Measurements from ENCODE around the gene FJX1.

The FJX1 gene

GRCh38 chr11:35662061-35662648 lies 43.9 kb downstream of the FJX1 start (continued):
- TF ChIP-seq ZNF18 (tag by site-specific recombination; IDR thresholded peaks at IDR 0.05): no peak
- no peak for TF ChIP-seq ZNF629 (tag by site-specific recombination; IDR thresholded peaks at IDR 0.05)
- peak; percentile 12; the same call in 1 of the 2 replicates for TF ChIP-seq ZNF335 (tag by site-specific recombination; conservative IDR thresholded peaks at IDR 0.05)
- no peak for TF ChIP-seq ZNF558 (tag by site-specific recombination; IDR thresholded peaks at IDR 0.05)
- no peak for TF ChIP-seq ZBTB20 (tag by site-specific recombination; IDR thresholded peaks at IDR 0.05)
- TF ChIP-seq, protein P1, sequence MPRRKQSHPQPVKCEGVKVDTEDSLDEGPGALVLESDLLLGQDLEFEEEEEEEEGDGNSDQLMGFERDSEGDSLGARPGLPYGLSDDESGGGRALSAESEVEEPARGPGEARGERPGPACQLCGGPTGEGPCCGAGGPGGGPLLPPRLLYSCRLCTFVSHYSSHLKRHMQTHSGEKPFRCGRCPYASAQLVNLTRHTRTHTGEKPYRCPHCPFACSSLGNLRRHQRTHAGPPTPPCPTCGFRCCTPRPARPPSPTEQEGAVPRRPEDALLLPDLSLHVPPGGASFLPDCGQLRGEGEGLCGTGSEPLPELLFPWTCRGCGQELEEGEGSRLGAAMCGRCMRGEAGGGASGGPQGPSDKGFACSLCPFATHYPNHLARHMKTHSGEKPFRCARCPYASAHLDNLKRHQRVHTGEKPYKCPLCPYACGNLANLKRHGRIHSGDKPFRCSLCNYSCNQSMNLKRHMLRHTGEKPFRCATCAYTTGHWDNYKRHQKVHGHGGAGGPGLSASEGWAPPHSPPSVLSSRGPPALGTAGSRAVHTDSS (tag by site-specific recombination; IDR thresholded peaks at IDR 0.05): peak; percentile 67
- TF ChIP-seq ZSCAN16 (tag by site-specific recombination; IDR thresholded peaks at IDR 0.05): no peak
- no peak for TF ChIP-seq HIC1 (tag by site-specific recombination; IDR thresholded peaks at IDR 0.05)
- peak; percentile 53; the same call in 1 of the 2 replicates for TF ChIP-seq ZNF394 (tag by site-specific recombination; IDR thresholded peaks at IDR 0.05; ENCODE audit: borderline replicate concordance)
- no peak for TF ChIP-seq KLF7 (tag by site-specific recombination; IDR thresholded peaks at IDR 0.05; ENCODE audit: borderline replicate concordance)
- peak; percentile 92 for TF ChIP-seq ZNF600 (tag by site-specific recombination; IDR thresholded peaks at IDR 0.05)
- TF ChIP-seq ZNF623 (tag by site-specific recombination; IDR thresholded peaks at IDR 0.05): no peak
- no peak for TF ChIP-seq ZNF23 (tag by site-specific recombination; IDR thresholded peaks at IDR 0.05; ENCODE audit: borderline replicate concordance)
- TF ChIP-seq ZNF174 (tag by site-specific recombination; IDR thresholded peaks at IDR 0.05): no peak
- no peak for TF ChIP-seq KLF9 (tag by site-specific recombination; IDR thresholded peaks at IDR 0.05; ENCODE audit: low read depth)
- TF ChIP-seq MZF1 (tag by site-specific recombination; IDR thresholded peaks at IDR 0.05; ENCODE audit: borderline replicate concordance): no peak
- TF ChIP-seq ATF2 (tag by site-specific recombination; IDR thresholded peaks at IDR 0.05; ENCODE audit: low read depth): no peak
- TF ChIP-seq ZNF701 (tag by site-specific recombination; IDR thresholded peaks at IDR 0.05): no peak
- no peak for TF ChIP-seq ZNF670 (tag by site-specific recombination; IDR thresholded peaks at IDR 0.05; ENCODE audit: low read depth)
- no peak for TF ChIP-seq ZFP37 (tag by site-specific recombination; IDR thresholded peaks at IDR 0.05)
- no peak for TF ChIP-seq ZNF175 (tag by site-specific recombination; IDR thresholded peaks at IDR 0.05)
- no peak for TF ChIP-seq ZNF704 (tag by site-specific recombination; IDR thresholded peaks at IDR 0.05)
- no peak for TF ChIP-seq SETDB1 (IDR thresholded peaks at IDR 0.05; ENCODE audit: insufficient read length, low read length)
- TF ChIP-seq ZEB2 (tag by site-specific recombination; IDR thresholded peaks at IDR 0.05): no peak
- TF ChIP-seq ZNF221 (tag by site-specific recombination; IDR thresholded peaks at IDR 0.05; ENCODE audit: borderline replicate concordance): no peak
- peak; percentile 15; the same call in 1 of the 2 replicates for TF ChIP-seq ZBTB17 (tag by site-specific recombination; IDR thresholded peaks at IDR 0.05)
- TF ChIP-seq, protein P2, sequence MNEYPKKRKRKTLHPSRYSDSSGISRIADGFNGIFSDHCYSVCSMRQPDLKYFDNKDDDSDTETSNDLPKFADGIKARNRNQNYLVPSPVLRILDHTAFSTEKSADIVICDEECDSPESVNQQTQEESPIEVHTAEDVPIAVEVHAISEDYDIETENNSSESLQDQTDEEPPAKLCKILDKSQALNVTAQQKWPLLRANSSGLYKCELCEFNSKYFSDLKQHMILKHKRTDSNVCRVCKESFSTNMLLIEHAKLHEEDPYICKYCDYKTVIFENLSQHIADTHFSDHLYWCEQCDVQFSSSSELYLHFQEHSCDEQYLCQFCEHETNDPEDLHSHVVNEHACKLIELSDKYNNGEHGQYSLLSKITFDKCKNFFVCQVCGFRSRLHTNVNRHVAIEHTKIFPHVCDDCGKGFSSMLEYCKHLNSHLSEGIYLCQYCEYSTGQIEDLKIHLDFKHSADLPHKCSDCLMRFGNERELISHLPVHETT (tag by site-specific recombination; IDR thresholded peaks at IDR 0.05): no peak
- TF ChIP-seq, protein P3, sequence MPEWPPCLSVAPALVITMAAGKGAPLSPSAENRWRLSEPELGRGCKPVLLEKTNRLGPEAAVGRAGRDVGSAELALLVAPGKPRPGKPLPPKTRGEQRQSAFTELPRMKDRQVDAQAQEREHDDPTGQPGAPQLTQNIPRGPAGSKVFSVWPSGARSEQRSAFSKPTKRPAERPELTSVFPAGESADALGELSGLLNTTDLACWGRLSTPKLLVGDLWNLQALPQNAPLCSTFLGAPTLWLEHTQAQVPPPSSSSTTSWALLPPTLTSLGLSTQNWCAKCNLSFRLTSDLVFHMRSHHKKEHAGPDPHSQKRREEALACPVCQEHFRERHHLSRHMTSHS (tag by site-specific recombination; IDR thresholded peaks at IDR 0.05): no peak
- TF ChIP-seq, protein P4, sequence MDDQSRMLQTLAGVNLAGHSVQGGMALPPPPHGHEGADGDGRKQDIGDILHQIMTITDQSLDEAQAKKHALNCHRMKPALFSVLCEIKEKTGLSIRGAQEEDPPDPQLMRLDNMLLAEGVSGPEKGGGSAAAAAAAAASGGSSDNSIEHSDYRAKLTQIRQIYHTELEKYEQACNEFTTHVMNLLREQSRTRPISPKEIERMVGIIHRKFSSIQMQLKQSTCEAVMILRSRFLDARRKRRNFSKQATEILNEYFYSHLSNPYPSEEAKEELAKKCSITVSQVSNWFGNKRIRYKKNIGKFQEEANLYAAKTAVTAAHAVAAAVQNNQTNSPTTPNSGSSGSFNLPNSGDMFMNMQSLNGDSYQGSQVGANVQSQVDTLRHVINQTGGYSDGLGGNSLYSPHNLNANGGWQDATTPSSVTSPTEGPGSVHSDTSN (CRISPR knock-in tag; IDR thresholded peaks at IDR 0.05): no peak

All from HEK293 (cell line).